GM18498 (cell line): ENCODE results near the gene PARK7.
"Not testable (repeated sequence)": the region's sequence is repeated elsewhere in the genome, so short reads cannot be mapped to it uniquely, and the experiment has no call there.

Experiments used
- ATAC-seq: cut with Tn5 transposase; IDR thresholded peaks from one replicate; pipeline ENCODE4 v1.9.1; 2021; ENCODE audit warnings: mild to moderate bottlenecking, moderate library complexity; ENCODE audit not compliant: unreplicated experiment

Gene PARK7

DNA sequence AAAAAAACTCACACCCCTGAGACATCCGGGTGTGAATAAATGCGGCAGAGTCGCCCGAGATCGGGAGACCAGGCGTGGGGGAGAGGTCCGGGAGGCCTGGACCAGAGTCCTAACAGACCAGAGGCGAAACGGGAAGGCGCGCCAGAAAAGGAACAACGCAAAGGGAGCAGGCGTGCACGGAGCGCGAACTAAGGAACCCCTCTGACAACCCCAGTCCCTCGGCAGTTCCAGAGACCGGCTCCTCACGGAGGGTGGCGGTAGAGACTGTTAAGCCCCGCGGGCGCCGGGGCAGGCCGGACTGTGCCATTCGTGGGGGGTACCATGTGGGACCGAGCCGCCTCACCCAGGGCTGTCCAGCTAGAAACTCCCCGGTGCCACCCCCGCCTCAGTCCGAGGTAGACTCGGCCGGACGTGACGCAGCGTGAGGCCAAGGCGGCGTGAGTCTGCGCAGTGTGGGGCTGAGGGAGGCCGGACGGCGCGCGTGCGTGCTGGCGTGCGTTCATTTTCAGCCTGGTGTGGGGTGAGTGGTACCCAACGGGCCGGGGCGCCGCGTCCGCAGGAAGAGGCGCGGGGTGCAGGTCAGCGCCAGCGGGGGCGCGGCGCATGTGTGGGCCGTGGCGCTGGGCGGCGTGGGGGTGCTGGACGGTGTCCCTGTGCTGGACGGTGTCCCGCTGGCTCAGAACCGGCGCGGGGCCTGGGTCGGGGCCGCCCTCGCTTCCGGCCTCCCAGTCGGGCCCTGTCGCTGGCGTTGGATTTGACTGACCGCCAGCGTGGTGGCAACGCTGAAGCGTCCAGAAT, at the start of gene PARK7:
PARK7 (plus strand) TSS at position 496 of the 798 bp plus-strand sequence. CDS start 1,075 bp downstream, outside the sequence.
- peak; percentile 92 for ATAC-seq

DNA sequence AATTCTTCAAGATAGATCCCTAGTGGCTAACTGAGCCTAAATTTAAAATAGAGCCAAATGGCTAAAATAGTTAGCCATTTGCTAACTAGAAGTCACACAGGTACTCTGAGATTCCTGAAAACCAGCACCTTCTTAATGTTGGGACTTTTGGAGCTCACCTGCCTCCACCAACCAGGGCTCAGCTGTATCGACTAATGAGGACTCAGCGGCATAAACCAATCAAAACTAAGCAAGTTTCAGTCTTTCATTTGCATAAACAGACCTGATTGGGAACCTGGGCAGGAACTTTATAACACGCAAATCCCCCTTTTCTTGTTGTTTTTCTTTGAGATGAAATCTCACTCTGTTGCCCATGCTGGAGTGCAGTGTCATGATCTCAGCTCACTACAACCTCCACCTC, 49.4 kb upstream of the PARK7 start:
- ATAC-seq, result no peak

DNA sequence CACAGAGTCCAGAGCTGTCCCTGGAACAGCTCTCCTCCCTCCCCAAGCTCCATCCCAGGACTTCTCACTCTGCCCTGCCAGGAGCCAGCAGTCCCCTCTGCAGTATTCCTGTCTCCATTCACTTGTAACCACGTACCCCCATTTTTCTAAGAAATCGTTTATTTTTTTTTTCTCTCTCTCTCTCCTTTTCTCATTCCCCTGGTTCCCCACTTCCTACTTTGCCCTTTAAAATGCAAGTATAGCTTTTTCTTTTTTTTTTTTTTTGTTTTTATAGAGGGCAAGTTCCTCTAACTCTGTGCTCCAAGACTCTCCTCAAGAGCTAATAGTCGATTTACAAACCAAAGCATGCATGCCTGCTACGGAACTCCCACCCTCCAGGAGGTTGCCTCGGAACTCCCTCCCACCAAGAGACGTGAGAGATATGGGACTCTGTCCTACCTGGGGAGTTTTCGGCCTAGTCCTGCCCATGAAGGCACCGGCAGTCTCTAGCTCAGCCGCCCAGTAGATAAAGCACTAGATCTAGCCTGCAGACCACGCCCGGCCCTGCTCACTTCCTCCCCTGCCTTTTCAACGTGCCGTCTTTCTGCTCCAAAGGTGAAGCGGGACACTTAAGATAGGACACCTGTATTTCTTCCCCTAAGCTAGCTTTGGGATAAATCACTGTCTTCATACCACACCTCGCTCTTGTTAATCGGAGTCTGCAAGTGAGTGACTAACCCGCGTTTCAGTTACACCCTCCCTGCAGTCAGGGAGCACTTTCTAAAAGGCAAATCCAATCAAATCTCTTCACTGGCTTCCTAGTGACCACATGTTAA, 48.6 kb upstream of the PARK7 start:
- ATAC-seq, result no peak

DNA sequence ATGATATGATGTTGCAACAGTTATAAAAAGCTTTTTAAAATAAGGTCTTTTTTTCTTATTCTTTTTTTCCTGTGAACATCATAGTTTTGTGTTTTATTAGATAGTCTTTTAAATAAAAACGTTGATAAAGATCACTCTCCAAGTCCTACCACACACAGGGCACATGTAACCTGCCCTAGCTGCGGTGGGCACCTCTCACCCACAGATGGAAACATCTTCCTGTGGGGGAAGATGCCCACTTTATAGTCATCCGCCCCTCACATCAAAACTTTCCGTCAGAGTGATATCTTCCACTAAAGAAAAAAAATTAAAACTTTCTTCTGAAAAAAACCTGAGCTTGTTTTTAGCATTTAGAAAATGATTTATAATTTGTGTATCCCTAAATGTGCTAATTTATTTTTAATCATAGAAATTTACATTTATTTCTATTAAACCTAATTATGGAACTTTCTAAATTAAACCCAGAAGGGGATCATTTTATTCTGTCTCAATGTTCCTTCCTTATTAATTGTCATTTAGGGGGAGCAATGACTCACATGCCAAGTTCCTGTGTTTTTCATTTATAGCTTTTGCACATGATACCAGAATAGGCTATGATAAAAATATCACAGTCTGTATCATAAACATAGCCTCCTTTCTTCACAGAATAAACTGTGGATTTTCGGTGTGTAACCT, 45.5 kb upstream of the PARK7 start:
- ATAC-seq, result no peak

GRCh38 chr1:7916501-7916830, 45.0 kb upstream of the PARK7 start:
- no peak for ATAC-seq

DNA sequence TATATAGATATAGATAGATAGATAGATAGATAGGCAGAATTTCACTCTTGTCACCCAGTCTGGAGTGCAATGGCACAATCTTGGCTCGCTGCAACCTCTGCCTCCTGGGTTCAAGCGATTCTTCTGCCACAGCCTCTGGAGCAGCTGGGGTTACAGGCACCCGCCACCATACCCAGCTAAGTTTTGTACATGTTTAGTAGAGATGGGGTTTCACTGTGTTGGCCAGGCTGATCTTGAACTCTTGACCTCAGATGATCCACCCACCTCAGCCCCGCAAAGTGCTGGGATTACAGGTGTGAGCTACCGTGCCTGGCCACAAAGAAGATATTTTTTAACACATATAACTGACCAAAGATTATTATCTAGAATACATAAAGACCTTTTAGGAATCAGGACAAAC, 43.5 kb upstream of the PARK7 start:
- not testable (repeated sequence) for ATAC-seq

- ATAC-seq, result no peak
Measured at GRCh38 chr1:7919880-7920279, 41.6 kb upstream of the PARK7 start.

DNA sequence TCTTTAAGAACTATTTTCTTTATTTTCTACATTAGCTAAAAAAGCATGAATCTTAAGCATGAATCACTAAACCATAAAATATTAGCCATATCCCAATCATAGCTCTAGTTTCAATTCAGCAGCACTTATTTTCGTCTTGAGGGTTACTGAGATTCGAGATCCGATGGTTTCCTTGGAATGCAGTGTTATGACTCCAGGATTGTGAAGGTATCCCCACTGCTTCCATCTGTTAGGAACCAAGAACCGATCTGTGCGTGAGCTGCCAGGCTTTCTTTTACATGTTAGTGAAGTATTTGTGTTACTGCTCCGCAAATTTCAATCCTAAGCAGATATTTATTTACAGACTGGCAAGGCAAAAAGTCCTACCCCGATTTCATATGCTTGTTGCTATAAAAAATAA, 39.7 kb upstream of the PARK7 start:
- no peak for ATAC-seq

DNA sequence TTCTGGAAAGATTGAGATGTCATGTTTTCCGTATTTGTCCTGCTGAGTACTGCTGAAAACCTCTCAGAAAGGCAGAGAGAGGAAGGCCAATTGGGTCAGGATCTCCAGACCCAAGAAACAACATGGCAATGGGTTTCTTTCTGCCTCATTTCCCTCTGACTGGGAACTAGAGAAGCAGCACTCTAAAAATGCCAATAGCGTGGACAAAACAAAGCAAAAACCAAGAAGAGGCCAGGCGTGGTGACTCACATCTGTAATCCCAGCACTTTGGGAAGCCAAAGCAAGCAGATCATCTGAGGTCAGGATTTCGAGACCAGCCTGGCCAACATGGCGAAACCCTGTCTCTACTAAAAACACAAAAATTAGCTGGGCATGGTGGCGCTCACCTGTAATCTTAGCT, 39.2 kb upstream of the PARK7 start:
- ATAC-seq, result no peak

- ATAC-seq, result not testable (repeated sequence)
Measured at GRCh38 chr1:7927061-7927460, 34.5 kb upstream of the PARK7 start.

GRCh38 chr1:7928247-7928646, 33.3 kb upstream of the PARK7 start:
- ATAC-seq, result no peak

DNA sequence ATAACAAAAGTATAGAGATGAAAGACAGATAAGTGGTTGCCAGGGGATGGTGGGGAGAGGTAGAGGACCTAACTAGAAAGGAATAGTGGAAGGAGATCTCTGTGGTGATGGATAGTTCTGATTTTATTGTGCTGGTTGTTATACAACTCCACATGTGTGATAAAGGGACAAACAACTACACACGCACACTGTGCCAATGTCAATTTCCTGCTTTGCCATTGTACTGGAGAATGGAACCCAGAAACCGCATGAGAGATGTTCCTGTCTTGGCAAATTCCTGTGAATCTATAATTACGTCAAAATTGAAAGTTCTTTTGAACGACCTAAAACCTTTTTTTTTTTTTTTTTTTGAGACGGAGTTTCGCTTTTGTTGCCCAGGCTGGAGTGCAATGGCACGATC, 31.9 kb upstream of the PARK7 start:
- no peak for ATAC-seq

DNA sequence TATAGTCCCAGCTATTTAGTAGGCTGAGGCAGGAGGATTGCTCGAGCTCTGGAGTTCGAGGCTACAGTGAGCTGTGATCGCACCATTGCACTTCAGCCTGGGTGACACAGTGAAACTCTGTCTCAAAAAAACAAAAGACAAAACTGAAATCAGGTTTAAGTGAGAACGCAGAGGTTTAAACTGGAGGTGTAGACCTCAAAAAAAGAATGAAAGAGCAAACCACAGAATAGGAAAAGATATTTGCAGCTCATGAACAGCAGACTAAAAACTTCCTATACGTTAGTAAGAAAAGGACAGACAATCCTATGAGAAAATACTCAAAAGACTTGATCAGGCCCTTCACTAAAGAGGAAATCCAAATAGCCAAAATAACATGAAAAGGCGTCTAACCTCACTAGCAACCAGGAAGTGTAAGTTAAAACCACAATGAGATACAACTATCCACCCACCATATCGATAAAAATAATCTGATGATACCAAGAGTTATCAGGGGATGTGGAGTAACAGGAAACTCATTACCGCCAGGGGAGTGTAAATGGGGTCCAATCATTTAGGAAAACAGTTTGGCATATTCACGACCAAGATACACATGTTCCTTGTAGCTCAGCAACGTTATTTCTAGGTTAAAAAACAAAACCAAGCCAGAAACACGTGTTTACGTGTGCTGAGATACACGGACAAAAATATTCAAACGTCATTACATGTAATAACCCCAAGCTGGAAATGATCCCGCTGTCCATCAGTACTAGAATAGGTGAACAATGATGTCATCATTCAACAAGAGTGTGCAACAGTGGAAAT, 30.7 kb upstream of the PARK7 start:
- ATAC-seq, result no peak

- ATAC-seq, result no peak
Measured at GRCh38 chr1:7931446-7931812, 30.1 kb upstream of the PARK7 start.

- no peak for ATAC-seq
Measured at GRCh38 chr1:7932524-7933138, 28.9 kb upstream of the PARK7 start.

DNA sequence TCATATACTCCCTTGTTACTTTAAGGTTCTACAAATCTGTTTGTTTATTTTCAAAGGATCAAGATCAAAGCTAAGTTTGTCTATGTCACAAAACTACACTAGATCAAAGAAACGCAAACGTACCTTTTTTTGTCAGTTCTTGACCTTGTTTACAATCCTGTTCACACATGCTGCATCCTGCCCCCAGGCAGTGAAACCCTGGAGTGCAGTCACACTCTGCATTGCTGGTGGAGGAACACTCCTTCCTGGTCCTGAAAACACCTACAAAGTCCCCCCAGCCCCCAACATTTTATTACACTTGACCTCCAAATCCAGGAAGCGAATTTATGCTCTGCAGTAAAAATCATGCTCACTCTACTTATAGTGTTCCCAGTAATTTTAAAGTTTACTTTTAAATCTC, 23.4 kb upstream of the PARK7 start:
- ATAC-seq, result no peak

- no peak for ATAC-seq
Measured at GRCh38 chr1:7940034-7940433, 21.5 kb upstream of the PARK7 start.

DNA sequence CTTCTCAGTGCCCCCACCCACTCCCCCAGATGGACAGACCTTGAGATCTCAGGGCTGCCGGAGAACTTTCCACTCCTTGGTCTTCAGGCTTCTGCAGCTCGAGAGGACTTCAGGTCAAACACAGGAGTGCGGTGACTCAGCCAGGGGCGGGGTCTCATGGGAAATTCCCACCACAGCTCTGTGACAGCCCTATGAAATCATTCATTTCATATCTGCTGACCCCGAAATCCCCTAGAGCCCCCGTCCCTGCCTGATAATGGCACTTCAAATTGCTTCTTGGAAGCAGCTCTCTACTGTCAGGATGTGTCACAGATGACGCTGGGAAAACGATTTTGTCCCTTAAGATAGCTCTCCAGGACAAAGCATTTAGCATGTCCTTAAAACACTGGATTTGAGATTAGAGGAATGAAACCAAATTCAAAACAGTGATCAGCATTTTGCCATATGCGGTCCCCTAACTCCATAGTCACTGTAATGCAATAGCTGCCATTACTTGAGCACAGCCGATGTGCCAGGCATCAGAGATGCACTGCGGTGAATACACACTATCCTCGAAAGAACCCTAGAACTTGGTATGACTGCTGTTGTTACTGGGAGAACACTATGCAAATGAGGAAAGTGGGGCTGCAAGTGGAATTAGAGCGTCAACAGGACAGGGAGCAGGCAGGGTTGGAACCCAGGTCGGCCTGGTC, 20.6 kb upstream of the PARK7 start, which contains the start of gene TNFRSF9:
TNFRSF9 (minus strand) TSS at position 95 of the 692 bp plus-strand sequence. CDS start 845 bp downstream, outside the sequence.
- ATAC-seq, result no peak

DNA sequence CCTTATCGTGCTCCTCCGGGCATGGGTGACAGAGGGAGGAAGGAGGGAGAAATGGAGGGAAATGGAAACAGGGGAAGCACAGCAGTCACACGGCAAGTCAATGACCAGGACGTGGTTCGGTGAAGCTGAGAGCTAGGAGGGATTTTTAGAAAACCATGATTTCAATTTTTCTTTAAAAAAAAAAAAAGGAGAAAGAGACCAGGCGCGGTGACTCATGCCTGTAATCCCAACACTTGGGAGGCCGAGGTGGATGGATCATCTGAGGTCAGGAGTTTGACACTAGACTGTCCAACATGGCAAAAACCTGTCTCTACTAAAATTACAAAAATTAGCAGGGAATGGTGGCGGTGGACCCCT, 20.1 kb upstream of the PARK7 start:
- no peak for ATAC-seq
